ENCODE data around the gene MACROH2A1.

The MACROH2A1 gene

GRCh38 chr5:135340568-135340967, 58.5 kb downstream of the MACROH2A1 start:
- no peaks in the 10 kb centered on the region for H3K79me2 ChIP-seq (ENCODE audit: control insufficient read depth, low read length)

DNA sequence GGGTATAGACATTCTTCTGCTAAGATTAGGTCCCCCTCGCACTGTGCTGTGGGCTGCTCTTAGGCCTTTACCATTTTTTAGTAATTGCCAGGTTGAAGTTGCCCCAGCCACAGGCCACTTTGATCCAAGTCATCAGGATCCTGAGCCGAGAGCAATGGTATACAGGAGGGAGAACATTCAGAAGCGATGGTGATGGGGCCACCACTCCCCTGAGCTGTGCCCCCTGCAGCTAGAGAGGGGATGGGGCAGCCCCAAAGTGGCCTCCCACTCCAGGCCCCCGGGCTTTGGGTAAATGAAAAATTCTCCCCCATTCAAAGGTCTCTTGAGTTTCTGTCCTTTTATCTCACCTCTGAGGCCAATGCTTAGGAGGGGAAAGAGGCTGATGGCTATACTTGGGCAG, 59.4 kb downstream of the MACROH2A1 start:
- Histone ChIP-seq H3K79me2 (ENCODE audit: control insufficient read depth, low read length) (no peaks in the 10 kb centered on the region), H3K27ac (ENCODE audit: low read depth, low read length) (no peak overlapping the region), H3K4me3 (ENCODE audit: low read length) (no peak overlapping the region), H3K9me3 (ENCODE audit: control insufficient read depth, insufficient read depth, low read length) (no peaks in the 10 kb centered on the region), H3K4me2 (ENCODE audit: low read length) (no peak overlapping the region), H3K36me3 (ENCODE audit: control insufficient read depth, low read length) (peaks cover 100% of the 10 kb centered on the region), H3K4me1 (ENCODE audit: control insufficient read depth, low read length) (no peaks in the 10 kb centered on the region), H4K20me1 (ENCODE audit: control insufficient read depth, insufficient read depth, low read depth, low read length) (no peaks in the 10 kb centered on the region), H3K9me2 (replicated peaks; ENCODE audit: control insufficient read depth, low read length) (no peaks in the 10 kb centered on the region), H3F3A (ENCODE audit: control insufficient read depth, insufficient read depth) (peaks cover 3% of the 10 kb centered on the region), H3K27me3 (ENCODE audit: control insufficient read depth, low read length) (no peaks in the 10 kb centered on the region)
- TF ChIP-seq, protein P1, sequence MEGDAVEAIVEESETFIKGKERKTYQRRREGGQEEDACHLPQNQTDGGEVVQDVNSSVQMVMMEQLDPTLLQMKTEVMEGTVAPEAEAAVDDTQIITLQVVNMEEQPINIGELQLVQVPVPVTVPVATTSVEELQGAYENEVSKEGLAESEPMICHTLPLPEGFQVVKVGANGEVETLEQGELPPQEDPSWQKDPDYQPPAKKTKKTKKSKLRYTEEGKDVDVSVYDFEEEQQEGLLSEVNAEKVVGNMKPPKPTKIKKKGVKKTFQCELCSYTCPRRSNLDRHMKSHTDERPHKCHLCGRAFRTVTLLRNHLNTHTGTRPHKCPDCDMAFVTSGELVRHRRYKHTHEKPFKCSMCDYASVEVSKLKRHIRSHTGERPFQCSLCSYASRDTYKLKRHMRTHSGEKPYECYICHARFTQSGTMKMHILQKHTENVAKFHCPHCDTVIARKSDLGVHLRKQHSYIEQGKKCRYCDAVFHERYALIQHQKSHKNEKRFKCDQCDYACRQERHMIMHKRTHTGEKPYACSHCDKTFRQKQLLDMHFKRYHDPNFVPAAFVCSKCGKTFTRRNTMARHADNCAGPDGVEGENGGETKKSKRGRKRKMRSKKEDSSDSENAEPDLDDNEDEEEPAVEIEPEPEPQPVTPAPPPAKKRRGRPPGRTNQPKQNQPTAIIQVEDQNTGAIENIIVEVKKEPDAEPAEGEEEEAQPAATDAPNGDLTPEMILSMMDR (IDR thresholded peaks at IDR 0.05; ENCODE audit: low read depth, low read length, poor library complexity, severe bottlenecking) = no peak
- no peak for TF ChIP-seq EZH2phosphoT487 (IDR thresholded peaks at IDR 0.05; ENCODE audit: borderline replicate concordance, low read length)

More at GRCh38 chr5:135340568-135340967, 58.5 kb downstream of the MACROH2A1 start:
- H3K36me3 ChIP-seq (ENCODE audit: control insufficient read depth, low read length) = peaks cover 100% of the 10 kb centered on the region
- TF ChIP-seq, protein P1 (IDR thresholded peaks at IDR 0.05; ENCODE audit: low read depth, low read length, poor library complexity, severe bottlenecking) = no peak
- no peak for TF ChIP-seq EZH2phosphoT487 (IDR thresholded peaks at IDR 0.05; ENCODE audit: borderline replicate concordance, low read length)
- H3K9me3 ChIP-seq (ENCODE audit: control insufficient read depth, insufficient read depth, low read length) = no peaks in the 10 kb centered on the region
- H3K4me2 ChIP-seq (ENCODE audit: low read length) = no peak overlapping the region
- no peak overlapping the region for H3K27ac ChIP-seq (ENCODE audit: low read depth, low read length)
- H3K4me1 ChIP-seq (ENCODE audit: control insufficient read depth, low read length) = no peaks in the 10 kb centered on the region
- no peaks in the 10 kb centered on the region; the same call in 1 of the 2 replicates for H3F3A ChIP-seq (ENCODE audit: control insufficient read depth, insufficient read depth)
- no peak overlapping the region for H3K4me3 ChIP-seq (ENCODE audit: low read length)
- no peaks in the 10 kb centered on the region for H4K20me1 ChIP-seq (ENCODE audit: control insufficient read depth, insufficient read depth, low read depth, low read length)
- H3K27me3 ChIP-seq (ENCODE audit: control insufficient read depth, low read length) = no peaks in the 10 kb centered on the region
- no peaks in the 10 kb centered on the region for H3K9me2 ChIP-seq (replicated peaks; ENCODE audit: control insufficient read depth, low read length)

DNA sequence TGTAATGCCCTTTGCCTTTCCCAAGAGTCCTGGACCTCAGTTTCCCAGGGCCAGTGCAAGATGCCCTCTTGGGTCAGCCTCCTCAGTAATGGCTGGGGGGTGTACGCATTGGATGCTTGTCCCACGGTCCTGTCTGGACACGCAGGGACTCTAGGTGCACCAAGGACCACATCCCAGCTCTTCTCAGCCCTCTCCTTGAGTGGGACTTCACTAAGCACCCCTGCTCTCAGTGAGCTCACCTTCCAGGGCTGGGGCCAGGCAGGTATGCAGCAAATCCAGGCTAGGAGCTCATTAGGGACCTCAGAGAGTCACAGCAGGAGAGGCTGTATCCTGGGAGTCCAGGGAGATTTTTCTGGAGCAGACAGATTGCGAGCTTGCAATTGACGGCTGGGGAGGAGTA, 59.8 kb downstream of the MACROH2A1 start:
- Histone ChIP-seq H3K4me2 (ENCODE audit: low read length) (no peak overlapping the region), H3K4me3 (ENCODE audit: low read length) (no peak overlapping the region), H3K36me3 (ENCODE audit: control insufficient read depth, low read length) (peaks cover 100% of the 10 kb centered on the region), H3K79me2 (ENCODE audit: control insufficient read depth, low read length) (no peaks in the 10 kb centered on the region), H3K27ac (ENCODE audit: low read depth, low read length) (no peak overlapping the region), H3K27me3 (ENCODE audit: control insufficient read depth, low read length) (no peaks in the 10 kb centered on the region), H4K20me1 (ENCODE audit: control insufficient read depth, insufficient read depth, low read depth, low read length) (no peaks in the 10 kb centered on the region), H3K9me2 (replicated peaks; ENCODE audit: control insufficient read depth, low read length) (no peaks in the 10 kb centered on the region), H3K4me1 (ENCODE audit: control insufficient read depth, low read length) (no peaks in the 10 kb centered on the region), H3F3A (ENCODE audit: control insufficient read depth, insufficient read depth) (peaks cover 7% of the 10 kb centered on the region), H3K9me3 (ENCODE audit: control insufficient read depth, insufficient read depth, low read length) (no peaks in the 10 kb centered on the region)
- TF ChIP-seq, protein P1 (IDR thresholded peaks at IDR 0.05; ENCODE audit: low read depth, low read length, poor library complexity, severe bottlenecking) = no peak
- no peak for TF ChIP-seq EZH2phosphoT487 (IDR thresholded peaks at IDR 0.05; ENCODE audit: borderline replicate concordance, low read length)
